Astrocyte of the spinal cord (primary cell): ENCODE data around the gene ADAMTS12.

Source experiments
- DNase-seq: peaks from one replicate; pipeline ENCODE4 v3.0.0; 2011; ENCODE audit warnings: low read depth, low spot score
- H3K4me3 ChIP-seq: 2 replicates; pipeline ENCODE4 v1.5.1; 2011; ENCODE audit warnings: low read depth, mild to moderate bottlenecking, low read length, moderate library complexity
- CTCF ChIP-seq: IDR thresholded peaks from 2 replicates; pipeline ENCODE4 v1.5.1; 2012; ENCODE audit warnings: low read depth, mild to moderate bottlenecking, low read length, inconsistent platforms
- in situ Hi-C: cut with HindIII; loops from 2 replicates; pipeline ENCODE4 v1.10.0; 2017; ENCODE audit warnings: low sequenced_read_pairs

Gene ADAMTS12

GRCh38 chr5:33489481-33490067 is 402.2 kb downstream of the ADAMTS12 start:
- DNase-seq: no peak
- in situ Hi-C loops: no loop called here
- TF ChIP-seq CTCF: no peak
- no peak overlapping the region for H3K4me3 ChIP-seq

GRCh38 chr5:33488558-33489355 is 403.0 kb downstream of the ADAMTS12 start:
- DNase-seq: no peak
- no peak for TF ChIP-seq CTCF
- in situ Hi-C loops: no loop called here
- H3K4me3 ChIP-seq: no peak overlapping the region

- TF ChIP-seq CTCF: no peak
- no peak for DNase-seq
- in situ Hi-C loops: no loop called here
- no peak overlapping the region for H3K4me3 ChIP-seq
Measured at GRCh38 chr5:33487236-33487635, 404.6 kb downstream of the ADAMTS12 start.

GRCh38 chr5:33482335-33482734 is 409.5 kb downstream of the ADAMTS12 start:
- DNase-seq: no peak
- in situ Hi-C loops: no loop called here
- no peak for TF ChIP-seq CTCF
- H3K4me3 ChIP-seq: no peak overlapping the region

GRCh38 chr5:33480876-33481275 is 410.9 kb downstream of the ADAMTS12 start:
- no peak for TF ChIP-seq CTCF
- no peak for DNase-seq
- in situ Hi-C loops: no loop called here

GRCh38 chr5:33479311-33479710 is 412.5 kb downstream of the ADAMTS12 start:
- no peak for TF ChIP-seq CTCF
- no peak for DNase-seq
- in situ Hi-C loops: no loop called here
- no peak overlapping the region for H3K4me3 ChIP-seq

More at GRCh38 chr5:33480876-33481275, 410.9 kb downstream of the ADAMTS12 start:
- H3K4me3 ChIP-seq: no peak overlapping the region
